ENCODE data around the gene WDR48.
A peak's percentile ranks its signal among the peaks of the same experiment; 100 is the strongest.

WDR48 gene

DNA sequence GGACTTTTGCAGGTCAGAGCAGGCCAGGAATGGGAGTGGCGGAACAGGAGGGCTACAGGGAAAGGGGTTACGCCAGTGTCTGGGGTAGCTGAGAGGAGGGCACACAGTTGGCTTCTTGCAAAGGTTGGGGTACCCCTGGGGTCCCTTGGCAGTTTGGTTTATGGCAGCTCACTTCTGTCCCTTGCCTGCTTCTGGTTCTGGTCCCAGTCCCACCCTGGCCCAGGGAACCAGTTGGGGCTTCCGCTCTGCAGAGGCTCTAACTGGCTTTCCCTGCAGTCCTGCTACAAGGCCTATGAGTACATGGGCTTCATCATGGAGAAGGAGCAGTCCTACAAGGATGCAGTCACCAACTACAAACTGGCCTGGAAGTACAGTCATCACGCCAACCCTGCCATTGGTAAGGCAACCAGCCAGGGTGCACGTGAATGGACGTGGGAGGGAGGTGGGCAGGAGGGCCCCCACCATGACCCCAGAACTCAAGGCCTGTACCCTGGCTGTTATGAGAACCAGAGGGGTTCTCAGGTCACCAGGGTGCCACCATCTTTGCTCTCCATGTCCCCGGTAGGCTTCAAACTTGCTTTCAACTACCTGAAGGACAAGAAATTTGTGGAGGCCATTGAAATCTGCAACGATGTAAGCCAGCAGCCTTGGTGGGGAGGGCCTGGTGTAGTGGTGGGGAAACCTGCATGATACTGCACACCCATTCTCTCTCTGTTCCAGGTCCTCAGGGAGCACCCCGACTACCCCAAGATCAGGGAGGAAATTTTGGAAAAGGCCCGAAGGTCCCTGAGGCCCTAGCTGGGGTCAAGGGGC is 86.4 kb downstream of the WDR48 start:
- FAIRE-seq (peak; percentile 80), DNase-seq (ENCODE audit: low spot score) (no peak)

GRCh38 chr3:39138804-39139415 is 87.1 kb downstream of the WDR48 start:
- DNase-seq (ENCODE audit: low spot score) (no peak), FAIRE-seq (no peak)

- DNase-seq (ENCODE audit: low spot score) (no peak), FAIRE-seq (no peak)
Measured at GRCh38 chr3:39139442-39139841, 87.6 kb downstream of the WDR48 start.

DNA sequence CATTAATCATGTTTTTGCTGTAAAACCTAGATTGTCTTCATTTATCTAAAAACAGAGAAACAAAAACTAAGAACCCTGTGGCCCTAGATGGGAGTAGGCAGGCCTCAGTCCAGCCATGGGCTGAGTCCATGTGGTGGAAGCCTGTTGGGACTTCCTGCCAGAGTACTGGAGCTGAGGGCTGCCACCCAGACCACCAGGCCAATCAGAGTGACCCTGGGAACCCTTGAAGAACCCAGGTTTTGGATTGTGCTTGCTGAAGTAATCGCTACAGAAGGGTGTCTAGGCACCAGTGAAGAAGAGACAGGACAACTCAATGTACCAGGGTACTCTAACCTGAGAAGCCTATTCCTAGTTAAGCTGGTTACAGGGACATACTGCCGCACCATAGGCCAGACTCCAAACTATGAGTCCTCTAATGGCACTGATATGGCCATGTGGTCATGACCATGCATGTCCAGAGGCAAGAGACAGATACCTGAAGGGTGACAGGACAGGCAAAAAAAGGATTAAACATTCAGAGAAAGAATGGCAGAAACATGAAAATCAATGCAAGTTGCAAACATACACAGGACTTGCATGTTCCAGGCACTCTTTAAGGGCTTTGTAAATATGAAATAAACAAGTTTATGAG is 88.6 kb downstream of the WDR48 start:
- no peak for DNase-seq (ENCODE audit: low spot score)
- no peak for FAIRE-seq

GRCh38 chr3:39141171-39141995 is 89.6 kb downstream of the WDR48 start:
- FAIRE-seq (peak; percentile 30), DNase-seq (ENCODE audit: low spot score) (no peak)

- no peak for DNase-seq (ENCODE audit: low spot score)
- FAIRE-seq = no peak
Measured at GRCh38 chr3:39142067-39142466, 90.3 kb downstream of the WDR48 start.

GRCh38 chr3:39143051-39143885 is 91.5 kb downstream of the WDR48 start:
- DNase-seq (ENCODE audit: low spot score) = no peak
- no peak for FAIRE-seq

GRCh38 chr3:39144095-39144747 is 92.4 kb downstream of the WDR48 start:
- DNase-seq (ENCODE audit: low spot score) (no peak), FAIRE-seq (no peak)

DNA sequence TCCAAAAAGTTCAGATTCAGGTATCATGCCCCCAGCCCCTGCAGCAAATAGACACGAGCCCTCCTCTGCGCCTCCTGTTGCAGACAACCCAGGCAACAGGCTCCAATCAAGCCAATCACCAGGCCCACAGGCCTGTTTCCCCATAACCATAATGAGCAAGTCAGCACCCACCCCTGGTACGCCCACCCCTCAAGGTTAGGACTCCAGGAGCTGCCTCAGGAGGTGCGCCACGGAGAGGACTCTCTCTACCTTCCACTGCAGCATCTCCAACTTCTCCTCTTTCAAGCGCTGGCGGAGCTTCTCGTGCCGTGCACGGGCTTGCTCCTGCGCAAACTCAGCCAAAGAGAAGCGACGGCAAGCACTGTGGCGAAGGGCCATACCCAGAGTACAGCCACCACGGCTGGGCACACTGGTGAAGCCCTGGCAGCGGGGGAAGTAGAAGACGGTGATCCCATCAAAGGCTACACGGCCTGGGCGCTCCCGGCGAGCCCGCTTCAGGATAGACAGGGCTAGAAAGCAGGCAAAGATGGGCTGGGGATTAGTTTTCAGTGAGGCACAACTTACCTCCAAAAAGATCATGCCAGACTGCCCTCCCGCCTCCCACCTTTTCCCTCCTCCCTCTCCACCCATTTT is 93.0 kb downstream of the WDR48 start:
- no peak for FAIRE-seq
- DNase-seq (ENCODE audit: low spot score) = no peak

DNA sequence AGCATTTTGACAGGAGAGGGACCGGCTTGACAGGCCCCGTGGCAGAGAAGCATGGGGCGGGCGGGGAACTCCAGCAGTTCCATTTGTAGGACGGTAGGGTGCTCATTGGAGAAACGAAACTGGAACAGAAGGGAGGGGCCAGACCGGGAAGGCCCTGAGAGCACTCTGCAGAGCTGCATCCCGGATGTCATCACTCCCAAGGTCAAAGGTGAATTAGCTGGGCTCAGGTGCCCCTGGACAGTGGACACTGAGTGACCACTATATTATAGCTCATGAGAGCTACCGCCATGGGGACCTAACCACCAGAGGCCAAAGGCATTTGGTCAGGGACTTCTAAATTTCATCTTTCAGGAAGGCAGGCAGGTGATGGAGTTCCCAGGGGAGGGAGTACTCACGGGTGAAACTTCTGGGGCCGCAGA is 94.3 kb downstream of the WDR48 start:
- DNase-seq (ENCODE audit: low spot score) (no peak), FAIRE-seq (no peak)

Data from urothelium cell line (cell line).